ENCODE data around the gene OLFML2B.
"Not testable (repeated sequence)": the region's sequence is repeated elsewhere in the genome, so short reads cannot be mapped to it uniquely, and the experiment has no call there.

Gene OLFML2B
- total RNA-seq: 0 to 0.13 (median 0) reads per million in 9 experiments

DNA sequence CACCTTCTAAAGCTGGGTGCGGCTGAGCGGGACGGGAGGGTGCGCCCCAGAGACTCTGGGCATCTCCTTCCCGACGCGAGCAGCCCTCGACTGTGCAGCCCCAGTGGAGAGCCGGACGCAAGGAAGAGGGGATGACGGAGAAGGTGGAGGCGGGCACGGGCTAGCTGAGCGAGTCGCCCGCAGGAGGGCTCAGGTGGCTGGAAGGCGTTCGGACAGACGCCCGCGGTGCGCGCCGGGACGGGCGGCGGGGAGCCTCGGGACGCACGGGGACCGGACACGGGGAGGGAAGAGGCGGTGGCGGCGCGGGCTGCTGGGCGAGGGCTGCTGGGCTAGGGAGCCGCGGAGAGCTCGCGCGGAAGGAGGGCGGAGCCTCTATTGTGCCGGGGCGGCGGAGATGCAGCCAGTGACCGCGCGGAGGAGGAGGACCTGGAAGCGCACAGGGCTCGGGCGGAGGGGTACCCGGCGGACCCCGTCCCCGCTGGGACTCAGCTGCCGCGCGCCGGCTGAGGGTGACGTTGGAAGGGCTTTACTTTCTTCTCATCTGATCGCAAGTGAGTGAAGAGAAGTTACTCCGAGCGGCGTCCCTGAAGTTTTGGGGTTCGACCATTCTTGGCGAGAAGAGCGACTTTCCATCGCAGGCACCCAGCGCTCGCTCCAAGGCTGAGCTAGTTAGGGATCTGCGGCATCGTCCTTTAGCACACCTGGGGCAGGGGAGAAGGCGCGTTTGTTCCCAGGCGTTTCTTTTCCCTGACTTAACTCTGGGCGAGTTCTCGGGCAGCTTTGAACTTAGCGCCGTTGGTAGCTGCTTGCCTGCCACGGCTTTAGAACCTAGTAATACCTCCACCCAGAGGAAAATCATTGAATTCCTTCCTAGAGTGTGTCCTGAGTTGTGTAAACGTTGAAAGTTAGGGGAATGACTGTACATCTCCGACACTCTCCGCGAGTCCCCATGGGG is at the start of gene OLFML2B:
Gene OLFML2B, minus strand, starts transcription at position 323 of the 955 bp plus-strand sequence. CDS start 439 bp downstream, outside the sequence.
- Mint-ChIP-seq H3K9me3 (no peaks in the 10 kb centered on the region), H3K36me3 (ENCODE audit: insufficient read depth) (no peaks in the 10 kb centered on the region), H3K4me1 (ENCODE audit: low read depth in 2 of 2) (peaks cover 8 to 11% of the 10 kb centered on the region in 2 donors), H3K27me3 (peaks cover 59 to 92% of the 10 kb centered on the region in 2 donors), H3K27ac (peak within 1 kb of the TSS in 1 of 2 donors; percentile 57), H3K4me3 (peak within 1 kb of the TSS; percentile 89 to 91)
- DNase-seq: peak in 1 of 3 experiments; percentile 10
- peak; percentile 64 for ATAC-seq (replicated peaks)

DNA sequence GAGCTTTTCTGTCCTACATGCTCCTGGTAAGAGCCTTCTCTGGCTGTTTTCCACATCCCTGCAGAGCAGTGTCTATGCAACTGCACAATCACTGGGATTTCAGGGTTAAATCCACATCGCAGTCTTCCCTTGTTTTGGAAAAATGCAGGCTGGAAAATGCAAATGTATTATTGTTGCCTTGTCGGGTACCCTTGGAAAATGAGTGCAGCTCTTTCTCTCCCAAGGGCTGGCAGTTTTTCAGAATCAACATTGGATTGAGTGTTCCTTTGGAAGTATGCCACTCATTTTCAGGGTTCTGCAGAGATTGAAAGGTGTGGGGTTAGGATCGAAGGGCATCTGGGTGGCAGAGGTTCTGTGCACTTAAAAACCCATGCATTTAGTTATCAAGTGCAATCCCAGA is 49.1 kb upstream of the OLFML2B start:
- H3K9me3 Mint-ChIP-seq: no peaks in the 10 kb centered on the region
- H3K27me3 Mint-ChIP-seq: peaks cover 76 to 80% of the 10 kb centered on the region in 2 donors
- DNase-seq (no peak), ATAC-seq (replicated peaks) (no peak)
- no peaks in the 10 kb centered on the region for H3K36me3 Mint-ChIP-seq (ENCODE audit: insufficient read depth)
- H3K4me3 Mint-ChIP-seq: no peak overlapping the region
- H3K4me1 Mint-ChIP-seq (ENCODE audit: low read depth in 2 of 2): peaks cover 8 to 9% of the 10 kb centered on the region in 2 donors
- no peak overlapping the region for H3K27ac Mint-ChIP-seq

- Mint-ChIP-seq H3K4me1 (ENCODE audit: low read depth in 2 of 2) (peaks cover 8 to 9% of the 10 kb centered on the region in 2 donors), H3K36me3 (ENCODE audit: insufficient read depth) (no peaks in the 10 kb centered on the region), H3K27me3 (peaks cover 66 to 75% of the 10 kb centered on the region in 2 donors), H3K4me3 (peak overlapping the region; percentile 78 to 83), H3K27ac (no peak overlapping the region), H3K9me3 (no peaks in the 10 kb centered on the region)
- ATAC-seq (replicated peaks) (no peak), DNase-seq (no peak)
Observed at GRCh38 chr1:162070825-162071224, 47.2 kb upstream of the OLFML2B start.

DNA sequence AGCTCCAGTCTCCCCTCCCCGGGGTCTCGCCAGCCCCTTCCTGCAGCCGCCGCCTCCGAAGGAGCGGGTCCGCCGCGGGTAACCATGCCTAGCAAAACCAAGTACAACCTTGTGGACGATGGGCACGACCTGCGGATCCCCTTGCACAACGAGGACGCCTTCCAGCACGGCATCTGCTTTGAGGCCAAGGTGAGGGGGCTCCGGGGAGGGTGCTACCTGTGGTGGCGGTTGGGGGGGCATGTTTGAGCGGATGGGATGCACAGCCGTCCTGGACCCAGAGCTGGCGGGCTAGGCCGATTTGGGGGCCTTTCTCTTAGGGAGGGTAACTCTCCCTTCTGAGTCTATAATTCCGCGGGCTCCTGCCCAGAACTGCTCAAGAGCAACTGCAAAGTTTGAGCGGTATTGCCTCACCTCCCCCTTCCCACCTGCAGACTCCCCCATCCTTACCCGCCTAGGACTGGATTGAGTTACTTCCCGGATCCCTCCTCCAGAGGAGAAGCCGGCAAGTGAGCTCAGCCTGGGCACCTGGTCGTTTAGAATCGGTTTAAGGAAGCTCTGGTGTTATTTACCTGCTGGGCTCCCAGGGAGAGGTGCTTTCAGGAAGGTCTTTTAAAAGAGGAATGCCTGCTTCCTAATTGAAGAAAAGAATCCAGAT is 46.6 kb upstream of the OLFML2B start:
- no peak overlapping the region for H3K27ac Mint-ChIP-seq

DNA sequence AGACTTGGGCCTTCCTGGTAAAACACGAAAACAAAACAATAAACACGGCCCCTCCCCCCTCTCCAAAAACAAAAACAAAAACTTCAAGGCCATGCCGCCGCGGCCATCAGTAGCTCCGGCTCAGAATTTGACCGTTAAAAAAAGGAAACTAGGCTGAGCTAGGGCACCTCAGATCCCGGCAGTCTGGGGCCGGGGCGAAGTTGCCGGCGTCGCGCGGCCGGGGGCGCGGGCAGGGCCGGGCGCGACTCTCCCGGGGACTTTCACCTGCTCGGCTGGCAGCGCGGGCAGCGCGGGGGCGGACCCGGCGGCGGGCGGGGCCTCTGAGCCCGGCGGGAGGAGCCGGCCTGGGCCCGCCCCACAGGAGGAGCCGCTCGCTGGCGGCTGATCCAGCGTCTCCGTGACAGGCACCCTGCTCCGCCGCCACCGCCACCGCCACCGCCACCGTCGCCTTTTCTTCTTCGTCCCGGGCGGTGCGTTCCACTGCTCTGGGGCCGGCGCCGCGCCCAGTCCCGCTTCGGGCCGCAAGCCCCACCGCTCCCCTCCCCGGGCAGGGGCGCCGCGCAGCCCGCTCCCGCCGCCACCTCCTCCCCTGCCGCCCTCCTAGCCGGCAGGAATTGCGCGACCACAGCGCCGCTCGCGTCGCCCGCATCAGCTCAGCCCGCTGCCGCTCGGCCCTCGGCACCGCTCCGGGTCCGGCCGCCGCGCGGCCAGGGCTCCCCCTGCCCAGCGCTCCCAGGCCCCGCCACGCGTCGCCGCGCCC is 45.8 kb upstream of the OLFML2B start, which contains the start of gene NOS1AP:
Gene NOS1AP, plus strand, starts transcription at position 358 of the 760 bp plus-strand sequence. CDS start 487 bp downstream, outside the sequence.
- Mint-ChIP-seq H3K4me3 (peak within 1 kb of the TSS; percentile 78 to 83), H3K27me3 (peaks cover 66 to 75% of the 10 kb centered on the region in 2 donors), H3K4me1 (ENCODE audit: low read depth in 2 of 2) (peaks cover 8 to 9% of the 10 kb centered on the region in 2 donors), H3K36me3 (ENCODE audit: insufficient read depth) (no peaks in the 10 kb centered on the region), H3K27ac (no peak within 1 kb of the TSS), H3K9me3 (no peaks in the 10 kb centered on the region)
- DNase-seq (peak; percentile 42 to 58 (median 55)), ATAC-seq (replicated peaks) (peak; percentile 97)

More for the DNA sequence above, 46.6 kb upstream of the OLFML2B start:
- Mint-ChIP-seq H3K27me3 (peaks cover 66 to 75% of the 10 kb centered on the region in 2 donors), H3K4me1 (ENCODE audit: low read depth in 2 of 2) (peaks cover 8 to 9% of the 10 kb centered on the region in 2 donors), H3K4me3 (peak overlapping the region; percentile 78 to 83), H3K36me3 (ENCODE audit: insufficient read depth) (no peaks in the 10 kb centered on the region), H3K9me3 (no peaks in the 10 kb centered on the region)
- ATAC-seq (replicated peaks): peak; percentile 7
- peak in 1 of 3 experiments; percentile 12 for DNase-seq

DNA sequence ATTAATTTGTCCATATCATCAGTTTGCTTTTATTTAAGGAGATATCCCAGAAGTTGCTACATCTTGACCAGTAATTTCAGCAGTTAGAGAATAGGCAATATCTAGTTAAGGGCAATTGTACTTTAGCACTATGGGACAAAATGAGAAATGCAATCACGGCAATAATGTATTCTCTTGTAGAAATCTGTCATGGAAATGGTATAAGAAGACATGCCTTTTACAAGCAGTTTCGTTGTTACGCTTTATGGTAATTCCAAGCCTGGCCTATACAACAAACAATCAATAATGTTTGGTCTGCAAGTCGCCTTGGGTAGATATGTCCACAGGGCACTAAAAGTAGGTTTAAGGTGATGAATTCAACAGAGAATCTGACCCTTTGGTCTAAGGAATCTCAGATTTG is 44.6 kb upstream of the OLFML2B start:
- ATAC-seq (replicated peaks) (no peak), DNase-seq (no peak)
- Mint-ChIP-seq H3K9me3 (no peaks in the 10 kb centered on the region), H3K27me3 (peaks cover 67 to 79% of the 10 kb centered on the region in 2 donors), H3K4me3 (peak overlapping the region; percentile 78 to 83), H3K4me1 (ENCODE audit: low read depth in 2 of 2) (peaks cover 8 to 9% of the 10 kb centered on the region in 2 donors), H3K27ac (no peak overlapping the region), H3K36me3 (ENCODE audit: insufficient read depth) (no peaks in the 10 kb centered on the region)

- Mint-ChIP-seq H3K36me3 (ENCODE audit: insufficient read depth) (no peaks in the 10 kb centered on the region), H3K27me3 (peaks cover 71 to 81% of the 10 kb centered on the region in 2 donors), H3K9me3 (no peaks in the 10 kb centered on the region), H3K27ac (no peak overlapping the region), H3K4me1 (ENCODE audit: low read depth in 2 of 2) (peaks cover 8 to 9% of the 10 kb centered on the region in 2 donors), H3K4me3 (no peak overlapping the region)
- DNase-seq (no peak), ATAC-seq (replicated peaks) (no peak)
Observed at GRCh38 chr1:162067466-162067865, 43.8 kb upstream of the OLFML2B start.

- H3K27ac Mint-ChIP-seq; H3K4me1 Mint-ChIP-seq (ENCODE audit: low read depth in 2 of 2); H3K4me3 Mint-ChIP-seq; DNase-seq; ATAC-seq (replicated peaks); H3K9me3 Mint-ChIP-seq; H3K36me3 Mint-ChIP-seq (ENCODE audit: insufficient read depth): not testable (repeated sequence)
- H3K27me3 Mint-ChIP-seq: peaks cover 71 to 81% of the 10 kb centered on the region in 2 donors
Observed at GRCh38 chr1:162066836-162067235, 43.2 kb upstream of the OLFML2B start.

DNA sequence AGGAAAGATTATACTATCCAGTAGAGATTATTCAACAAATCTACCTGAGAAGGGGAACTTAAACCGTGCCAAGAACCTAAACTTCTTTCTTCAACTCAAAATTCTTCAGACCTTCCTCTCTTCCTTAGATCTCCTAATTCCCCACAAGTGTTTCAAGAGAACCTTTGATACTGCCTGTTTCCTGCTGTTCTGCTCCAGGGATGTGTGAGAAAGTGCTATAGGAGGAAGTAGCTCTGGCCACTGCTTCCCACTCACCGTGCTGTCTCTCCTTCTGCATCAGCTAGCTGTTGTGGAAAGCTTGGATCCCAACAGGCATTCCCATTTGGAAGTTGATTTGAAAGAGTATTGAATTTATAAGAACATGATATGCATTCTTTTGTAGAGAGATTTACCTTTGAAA is 41.3 kb upstream of the OLFML2B start:
- Mint-ChIP-seq H3K36me3 (ENCODE audit: insufficient read depth) (no peaks in the 10 kb centered on the region), H3K27me3 (peaks cover 68 to 78% of the 10 kb centered on the region in 2 donors), H3K4me1 (ENCODE audit: low read depth in 2 of 2) (peaks cover 4 to 5% of the 10 kb centered on the region in 2 donors), H3K27ac (no peak overlapping the region), H3K9me3 (no peaks in the 10 kb centered on the region), H3K4me3 (no peak overlapping the region)
- DNase-seq (no peak), ATAC-seq (replicated peaks) (no peak)

- Mint-ChIP-seq H3K27ac (no peak overlapping the region), H3K27me3 (peaks cover 59 to 70% of the 10 kb centered on the region in 2 donors), H3K36me3 (ENCODE audit: insufficient read depth) (no peaks in the 10 kb centered on the region), H3K4me1 (ENCODE audit: low read depth in 2 of 2) (no peaks in the 10 kb centered on the region), H3K4me3 (no peak overlapping the region), H3K9me3 (no peaks in the 10 kb centered on the region)
- DNase-seq (no peak), ATAC-seq (replicated peaks) (no peak)
Observed at GRCh38 chr1:162062542-162063015, 38.9 kb upstream of the OLFML2B start.

- no peak for DNase-seq
- no peaks in the 10 kb centered on the region for H3K4me1 Mint-ChIP-seq (ENCODE audit: low read depth in 2 of 2)
- H3K36me3 Mint-ChIP-seq (ENCODE audit: insufficient read depth): no peaks in the 10 kb centered on the region
- no peaks in the 10 kb centered on the region for H3K9me3 Mint-ChIP-seq
- H3K4me3 Mint-ChIP-seq: no peak overlapping the region
- ATAC-seq (replicated peaks): no peak
- H3K27ac Mint-ChIP-seq: no peak overlapping the region
- peaks cover 61 to 77% of the 10 kb centered on the region in 2 donors for H3K27me3 Mint-ChIP-seq
Observed at GRCh38 chr1:162060314-162060713, 36.6 kb upstream of the OLFML2B start.

DNA sequence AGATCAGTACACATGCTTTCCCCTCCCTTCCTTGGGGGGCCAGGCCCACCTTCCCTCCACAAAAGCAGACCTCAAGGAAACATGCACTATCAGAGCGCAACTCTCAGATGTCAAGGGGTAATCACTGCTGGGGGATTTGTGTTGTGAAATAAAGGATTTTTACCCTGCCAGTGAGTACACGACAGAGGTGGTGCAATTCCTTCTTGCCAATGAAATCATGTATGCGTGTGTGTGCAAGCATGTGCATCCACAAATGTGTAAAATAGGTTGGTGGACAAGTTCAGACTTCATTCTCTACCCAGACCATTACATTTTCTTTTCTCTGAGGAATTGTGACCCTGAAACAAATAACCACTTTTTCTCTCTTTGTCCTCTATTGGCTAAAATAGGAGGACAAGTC is 36.1 kb upstream of the OLFML2B start:
- no peak for DNase-seq
- ATAC-seq (replicated peaks): no peak
- Mint-ChIP-seq H3K36me3 (ENCODE audit: insufficient read depth) (no peaks in the 10 kb centered on the region), H3K4me1 (ENCODE audit: low read depth in 2 of 2) (no peaks in the 10 kb centered on the region), H3K9me3 (no peaks in the 10 kb centered on the region), H3K27me3 (peaks cover 59 to 77% of the 10 kb centered on the region in 2 donors), H3K27ac (no peak overlapping the region), H3K4me3 (no peak overlapping the region)

- no peaks in the 10 kb centered on the region for H3K36me3 Mint-ChIP-seq (ENCODE audit: insufficient read depth)
- no peak for DNase-seq
- no peak overlapping the region for H3K27ac Mint-ChIP-seq
- H3K27me3 Mint-ChIP-seq: peaks cover 38 to 67% of the 10 kb centered on the region in 2 donors
- no peak overlapping the region for H3K4me3 Mint-ChIP-seq
- H3K4me1 Mint-ChIP-seq (ENCODE audit: low read depth in 2 of 2): no peaks in the 10 kb centered on the region
- H3K9me3 Mint-ChIP-seq: no peaks in the 10 kb centered on the region
- no peak for ATAC-seq (replicated peaks)
Observed at GRCh38 chr1:162056579-162056978, 32.9 kb upstream of the OLFML2B start.

Measured in effector memory CD8-positive, alpha-beta T cell (primary cell).